Smooth muscle cell (in vitro differentiated cells): Measurements from ENCODE around the gene MATR3. TPM values are rescaled to one million over a fixed set of nuclear protein-coding genes. Genes with fewer than 3 reads are reported as not detected.

Source experiments
- DNase-seq: peaks from one replicate; lab custom pipeline; 2025; ENCODE audit not compliant: unreplicated experiment; lab: John Stamatoyannopoulos, UW
- H2AFZ ChIP-seq: fragments of 200-600 bp; sonication (generic); 2 replicates; pipeline ENCODE4 v1.6.0; 2016; ENCODE audit warnings: antibody characterized with exemption, low read depth, mild to moderate bottlenecking
- H3F3A ChIP-seq: fragments of 200-600 bp; sonication (generic); 2 replicates; pipeline ENCODE4 v1.6.0; 2017; ENCODE audit warnings: antibody characterized with exemption, low read depth
- H3K27ac ChIP-seq: fragments of 200-600 bp; sonication (generic); 2 replicates; pipeline ENCODE4 v1.5.1; 2016; ENCODE audit warnings: low read depth, mild to moderate bottlenecking
- H3K27me3 ChIP-seq: fragments of 200-600 bp; sonication (generic); 2 replicates; pipeline ENCODE4 v1.6.1; 2016; ENCODE audit warnings: low read depth, mild to moderate bottlenecking
- H3K36me3 ChIP-seq: fragments of 200-600 bp; sonication (generic); 2 replicates; pipeline ENCODE4 v1.5.1; 2016; ENCODE audit warnings: low read depth
- H3K4me1 ChIP-seq: fragments of 200-600 bp; sonication (generic); 2 replicates; pipeline ENCODE4 v1.5.1; 2016; ENCODE audit warnings: low read depth
- H3K4me2 ChIP-seq: fragments of 200-600 bp; sonication (generic); 2 replicates; pipeline ENCODE4 v1.6.0; 2016; ENCODE audit warnings: mild to moderate bottlenecking
- H3K4me3 ChIP-seq: fragments of 200-600 bp; sonication (generic); 2 replicates; pipeline ENCODE4 v1.5.1; 2016; ENCODE audit warnings: mild to moderate bottlenecking
- H3K79me2 ChIP-seq: fragments of 200-600 bp; sonication (generic); 2 replicates; pipeline ENCODE4 v1.6.0; 2016; ENCODE audit warnings: low read depth, mild to moderate bottlenecking
- H3K9ac ChIP-seq: fragments of 200-600 bp; sonication (generic); 2 replicates; pipeline ENCODE4 v1.6.0; 2016; ENCODE audit warnings: low read depth
- H3K9me3 ChIP-seq: fragments of 200-600 bp; sonication (generic); replicated peaks from 2 replicates; pipeline ENCODE4 v1.5.1; 2016; ENCODE audit warnings: low read depth
- H4K20me1 ChIP-seq: fragments of 200-600 bp; sonication (generic); 2 replicates; pipeline ENCODE4 v1.6.0; 2016; ENCODE audit warnings: low read depth
- WGBS: methylation state at CpG from one replicate; pipeline ENCODE4 v1.1.7; 2016; ENCODE audit warnings: low lambda C conversion rate; 5-methylcytosine and 5-hydroxymethylcytosine counted together
- polyA plus RNA-seq: library from polyadenylated mRNA; unstranded; fragments of >200 nt; fragmentation: Nextera tagmentation; extraction: Ambion mirVana; gene quantifications from 2 replicates; pipeline ENCODE4 v1.2.1, GENCODE V29; 2016
- total RNA-seq: library from RNA; depleted of rRNA; stranded (reverse); fragments of >200 nt; gene quantifications from 2 replicates; pipeline ENCODE4 v1.2.3, GENCODE V29; 2014
- TF ChIP-seq, protein P1 (sequence below): fragments of 200-600 bp; sonication (generic); IDR thresholded peaks from 2 replicates; pipeline ENCODE4 v1.5.1; 2017; ENCODE audit warnings: borderline replicate concordance, mild to moderate bottlenecking, antibody characterized with exemption; ENCODE audit not compliant: insufficient read depth, poor library complexity, severe bottlenecking

Gene MATR3
- total and polyA plus RNA-seq, 2 experiments from 2014 or later, result 169 to 267 TPM

DNA sequence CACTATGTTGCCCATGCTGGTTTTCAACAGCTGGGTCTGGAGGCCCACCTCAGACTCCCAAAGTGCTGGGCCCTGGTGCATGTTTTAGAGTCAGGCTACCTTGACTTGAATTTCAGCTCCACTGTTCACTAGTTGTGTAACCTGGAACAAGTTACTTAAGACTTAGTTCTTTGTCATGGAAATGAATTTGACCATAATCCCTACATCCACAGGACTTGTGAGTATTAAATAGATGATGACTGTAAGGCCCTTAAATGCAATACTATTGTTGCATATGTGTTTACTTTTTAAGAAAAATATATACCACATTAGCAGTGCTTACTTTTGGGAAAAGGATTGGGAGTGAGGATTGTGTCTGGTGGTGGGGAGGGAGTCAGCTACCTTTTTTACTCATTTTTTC lies 64.5 kb downstream of the MATR3 start:
- TF ChIP-seq, protein P1, sequence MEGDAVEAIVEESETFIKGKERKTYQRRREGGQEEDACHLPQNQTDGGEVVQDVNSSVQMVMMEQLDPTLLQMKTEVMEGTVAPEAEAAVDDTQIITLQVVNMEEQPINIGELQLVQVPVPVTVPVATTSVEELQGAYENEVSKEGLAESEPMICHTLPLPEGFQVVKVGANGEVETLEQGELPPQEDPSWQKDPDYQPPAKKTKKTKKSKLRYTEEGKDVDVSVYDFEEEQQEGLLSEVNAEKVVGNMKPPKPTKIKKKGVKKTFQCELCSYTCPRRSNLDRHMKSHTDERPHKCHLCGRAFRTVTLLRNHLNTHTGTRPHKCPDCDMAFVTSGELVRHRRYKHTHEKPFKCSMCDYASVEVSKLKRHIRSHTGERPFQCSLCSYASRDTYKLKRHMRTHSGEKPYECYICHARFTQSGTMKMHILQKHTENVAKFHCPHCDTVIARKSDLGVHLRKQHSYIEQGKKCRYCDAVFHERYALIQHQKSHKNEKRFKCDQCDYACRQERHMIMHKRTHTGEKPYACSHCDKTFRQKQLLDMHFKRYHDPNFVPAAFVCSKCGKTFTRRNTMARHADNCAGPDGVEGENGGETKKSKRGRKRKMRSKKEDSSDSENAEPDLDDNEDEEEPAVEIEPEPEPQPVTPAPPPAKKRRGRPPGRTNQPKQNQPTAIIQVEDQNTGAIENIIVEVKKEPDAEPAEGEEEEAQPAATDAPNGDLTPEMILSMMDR, result no peak
- peaks cover 5% of the 10 kb centered on the region for H3K36me3 ChIP-seq
- H3K4me2 ChIP-seq, result no peak overlapping the region
- H3K4me3 ChIP-seq, result no peak overlapping the region
- DNase-seq, result no peak
- peaks cover 100% of the 10 kb centered on the region for H3K79me2 ChIP-seq
- H3K9me3 ChIP-seq, result no peaks in the 10 kb centered on the region
- peaks cover 100% of the 10 kb centered on the region for H4K20me1 ChIP-seq
- H3K4me1 ChIP-seq, result no peaks in the 10 kb centered on the region
- no peaks in the 10 kb centered on the region for H3F3A ChIP-seq
- no peak overlapping the region for H2AFZ ChIP-seq
- H3K9ac ChIP-seq, result no peak overlapping the region
- no peak overlapping the region for H3K27ac ChIP-seq
- H3K27me3 ChIP-seq, result no peaks in the 10 kb centered on the region

DNA sequence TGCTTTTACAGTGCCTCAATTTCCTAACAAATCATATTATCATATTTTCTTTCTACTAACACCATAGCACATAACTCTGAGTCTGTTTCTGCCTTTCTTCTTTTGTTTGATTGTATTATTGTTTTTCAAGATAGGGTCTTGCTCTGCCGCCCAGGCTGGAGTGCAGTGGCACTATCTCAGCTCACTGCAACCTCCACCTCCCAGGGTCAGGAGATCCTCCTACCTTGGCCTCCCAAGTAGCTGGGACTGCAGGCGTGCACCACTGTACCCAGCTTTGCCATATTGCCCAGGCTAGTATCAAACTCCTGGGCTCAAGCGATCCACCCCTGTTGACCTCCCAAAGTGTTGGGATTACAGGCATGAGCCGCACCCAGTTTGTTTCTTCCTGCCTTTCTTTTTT lies 66.8 kb downstream of the MATR3 start:
- no peak for DNase-seq
- no peak overlapping the region for H3K9ac ChIP-seq
- H3K4me3 ChIP-seq, result no peak overlapping the region
- peaks cover 14% of the 10 kb centered on the region for H3K36me3 ChIP-seq
- H3K27me3 ChIP-seq, result no peaks in the 10 kb centered on the region
- no peak overlapping the region for H3K4me2 ChIP-seq
- WGBS, result 98% methylated on average over 4 of the region's 4 CpGs
- peaks cover 98% of the 10 kb centered on the region for H4K20me1 ChIP-seq
- no peaks in the 10 kb centered on the region for H3F3A ChIP-seq
- no peak overlapping the region for H2AFZ ChIP-seq
- H3K27ac ChIP-seq, result no peak overlapping the region
- TF ChIP-seq, protein P1, result no peak
- no peaks in the 10 kb centered on the region for H3K9me3 ChIP-seq
- H3K4me1 ChIP-seq, result no peaks in the 10 kb centered on the region
- peaks cover 85% of the 10 kb centered on the region for H3K79me2 ChIP-seq

DNA sequence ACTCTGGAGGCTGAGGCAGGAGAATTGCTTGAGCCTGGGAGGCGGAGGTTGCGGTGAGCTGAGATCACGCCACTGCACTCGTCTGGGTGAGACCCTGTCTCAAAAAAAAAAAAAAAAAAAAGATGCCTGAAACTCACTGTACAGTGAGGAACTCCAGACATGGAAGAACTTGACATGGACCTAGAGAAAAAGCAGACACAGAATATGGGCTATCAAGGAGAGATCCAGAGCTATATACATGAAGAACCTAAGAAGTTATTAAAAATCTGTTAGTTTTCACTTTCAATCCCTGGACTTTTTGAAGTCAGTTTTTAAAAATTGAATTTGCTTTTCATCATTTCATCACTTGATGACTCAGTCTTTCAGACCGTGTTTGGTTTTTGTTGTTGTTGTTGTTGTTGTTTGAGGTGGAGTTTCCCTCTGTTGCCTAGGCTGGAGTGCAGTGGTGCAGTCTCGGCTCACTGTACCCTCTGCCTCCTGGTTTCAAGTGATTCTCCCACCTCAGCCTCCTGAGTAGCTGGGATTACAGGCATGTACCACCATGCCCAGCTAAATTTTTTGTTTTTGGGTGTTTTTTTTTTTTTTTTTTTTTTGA lies 68.4 kb downstream of the MATR3 start:
- no peak overlapping the region for H2AFZ ChIP-seq
- H3F3A ChIP-seq, result no peaks in the 10 kb centered on the region
- no peak overlapping the region for H3K4me2 ChIP-seq
- H3K27ac ChIP-seq, result peak overlapping the region; percentile 54
- WGBS, result 76% methylated on average over 6 of the region's 6 CpGs
- no peak overlapping the region for H3K4me3 ChIP-seq
- H3K27me3 ChIP-seq, result no peaks in the 10 kb centered on the region
- peaks cover 19% of the 10 kb centered on the region for H3K36me3 ChIP-seq
- no peak for DNase-seq
- H4K20me1 ChIP-seq, result peaks cover 98% of the 10 kb centered on the region
- TF ChIP-seq, protein P1, result no peak
- no peaks in the 10 kb centered on the region for H3K4me1 ChIP-seq
- no peak overlapping the region for H3K9ac ChIP-seq
- H3K9me3 ChIP-seq, result no peaks in the 10 kb centered on the region
- H3K79me2 ChIP-seq, result peaks cover 70% of the 10 kb centered on the region

DNA sequence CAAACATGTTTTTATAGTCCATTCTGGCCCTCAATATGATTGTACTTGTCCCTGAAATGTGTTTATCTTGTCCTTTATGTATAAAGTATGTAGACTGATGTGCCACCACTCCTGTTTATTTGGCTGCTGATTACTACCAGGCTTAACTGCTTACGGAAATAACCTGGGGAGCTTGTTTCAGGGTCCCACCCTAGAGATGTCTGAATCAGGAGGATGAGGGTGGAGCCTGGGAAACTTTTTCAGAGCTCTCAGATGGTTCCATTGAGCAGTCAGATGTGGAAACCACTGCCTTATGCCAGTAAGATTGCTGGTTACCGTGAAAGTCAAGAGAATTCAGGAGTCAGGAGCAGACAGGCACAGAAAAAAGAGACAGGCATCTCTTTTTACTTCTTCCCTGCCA lies 70.4 kb downstream of the MATR3 start:
- H2AFZ ChIP-seq, result no peak overlapping the region
- TF ChIP-seq, protein P1, result no peak
- no peak overlapping the region for H3K9ac ChIP-seq
- no peak for DNase-seq
- WGBS, result 78% methylated on average over 2 of the region's 2 CpGs
- no peak overlapping the region for H3K4me3 ChIP-seq
- H3K4me2 ChIP-seq, result no peak overlapping the region
- peaks cover 89% of the 10 kb centered on the region for H4K20me1 ChIP-seq
- no peaks in the 10 kb centered on the region for H3K27me3 ChIP-seq
- H3F3A ChIP-seq, result no peaks in the 10 kb centered on the region
- no peaks in the 10 kb centered on the region for H3K9me3 ChIP-seq
- H3K27ac ChIP-seq, result peak overlapping the region; percentile 13
- peaks cover 20% of the 10 kb centered on the region for H3K36me3 ChIP-seq
- no peaks in the 10 kb centered on the region for H3K4me1 ChIP-seq
- H3K79me2 ChIP-seq, result peaks cover 52% of the 10 kb centered on the region
